Prostate gland (tissue), 2 donors: Measurements from ENCODE around the gene VSIR. TPM values are rescaled to one million over a fixed set of nuclear protein-coding genes. Genes with fewer than 3 reads are reported as not detected.
A peak's percentile ranks its signal among the peaks of the same experiment; 100 is the strongest.

Source experiments
- DNase-seq: peaks from one replicate; pipeline ENCODE4 v3.0.0-alpha.2; 2019; ENCODE audit warnings: low spot score
- H3K27ac ChIP-seq, 2 donors: fragments of 200-600 bp; sonication (generic); 2 replicates each; pipeline ENCODE4 v1.5.1; 2017 to 2019
- H3K27me3 ChIP-seq: fragments of 200-600 bp; sonication (generic); replicated peaks from 2 replicates; pipeline ENCODE4 v1.5.1; 2019; ENCODE audit not compliant: insufficient read depth
- H3K36me3 ChIP-seq, 2 donors: fragments of 200-600 bp; sonication (generic); 1 replicate in 1 of 2; 2 replicates in 1 of 2; pipeline versions ENCODE4 v1.5.1 to v1.8.1; 2017 to 2019
- H3K4me1 ChIP-seq: fragments of 200-600 bp; sonication (generic); replicated peaks from 2 replicates; pipeline ENCODE4 v1.5.1; 2019
- H3K4me3 ChIP-seq, 2 donors: fragments of 200-600 bp; sonication (generic); 2 replicates each; pipeline ENCODE4 v1.5.1; 2017 to 2019
- H3K9me3 ChIP-seq: fragments of 200-600 bp; sonication (generic); 2 replicates; pipeline ENCODE4 v1.5.1; 2017
- POLR2A ChIP-seq: fragments of 450-650 bp; IDR thresholded peaks from one replicate; pipeline ENCODE4 v1.6.1; 2016; ENCODE audit warnings: antibody characterized with exemption, mild to moderate bottlenecking
- POLR2AphosphoS5 ChIP-seq: sonication (generic); formaldehyde crosslinking; IDR thresholded peaks from one replicate; pipeline ENCODE4 v1.6.1; 2017; ENCODE audit warnings: antibody characterized with exemption
- WGBS: methylation state at CpG from one replicate; pipeline ENCODE4 v1.1.5; 2018; 5-methylcytosine and 5-hydroxymethylcytosine counted together
- intact Hi-C: fragments of 100-400 bp; cut with DNase I; formaldehyde crosslinking; loops from one replicate; pipeline ENCODE4 v1.14.2; 2022
- total RNA-seq, 2 donors: library from RNA; depleted of rRNA; stranded (reverse); fragments of >200 nt; gene quantifications; one replicate each; pipeline ENCODE4 v1.1.0, GENCODE V29; 2016
- TF ChIP-seq, protein P1 (sequence below), 4 experiments: fragments of 200-600 bp in 2 of 4; fragments of 450-650 bp in 2 of 4; sonication (generic) in 2 of 4; IDR thresholded peaks; 1 replicate in 3 of 4; 2 replicates in 1 of 4; pipeline ENCODE4 v1.5.1; 2016 to 2019; ENCODE audit warnings: antibody characterized with exemption in 4 of 4, mild to moderate bottlenecking in 2 of 4, moderate library complexity in 2 of 4

Gene VSIR
- total RNA-seq, 2 donors from 2014 or later: 23.1 to 40.2 TPM

DNA sequence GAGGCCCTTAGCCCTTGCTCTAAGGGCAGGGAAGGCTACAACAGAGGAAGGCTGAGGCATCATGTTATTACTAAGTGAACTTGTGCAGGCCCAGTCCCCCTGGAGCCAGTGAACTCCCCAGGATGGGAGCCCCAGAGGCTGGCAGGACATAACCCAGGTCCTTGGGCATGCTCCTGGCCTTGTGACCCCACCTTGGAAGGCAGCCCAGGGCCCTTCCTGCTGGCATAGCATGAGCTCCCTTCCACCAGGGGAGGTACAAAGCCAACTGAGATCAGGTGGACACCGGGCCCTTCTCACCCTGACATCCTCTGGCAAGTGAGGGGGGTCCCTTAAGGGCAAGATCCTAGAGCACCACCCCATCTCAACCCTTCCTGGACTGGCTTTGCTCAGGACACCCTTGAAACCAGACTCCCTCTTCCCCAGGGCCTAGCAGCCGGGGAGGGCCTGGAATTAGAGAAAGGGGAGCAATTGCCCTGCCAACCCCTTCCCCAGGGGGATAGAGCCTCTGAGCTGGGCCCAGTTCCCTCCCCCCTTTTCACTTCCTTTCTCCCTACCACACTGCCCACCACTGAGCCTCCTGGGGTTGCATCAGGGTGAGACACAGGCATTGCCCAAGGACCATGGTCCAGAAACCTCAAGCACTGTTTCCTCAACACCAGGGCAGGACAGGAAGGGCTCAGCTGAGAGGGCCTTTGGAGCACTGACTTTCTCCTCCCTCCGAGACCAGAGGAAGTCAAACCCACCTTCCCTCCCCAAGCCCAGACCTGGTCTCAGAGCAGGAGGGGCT lies 1.8 kb upstream of the VSIR start:
- no peaks in the 10 kb centered on the region for H3K9me3 ChIP-seq
- no peak for DNase-seq
- TF ChIP-seq, protein P1, sequence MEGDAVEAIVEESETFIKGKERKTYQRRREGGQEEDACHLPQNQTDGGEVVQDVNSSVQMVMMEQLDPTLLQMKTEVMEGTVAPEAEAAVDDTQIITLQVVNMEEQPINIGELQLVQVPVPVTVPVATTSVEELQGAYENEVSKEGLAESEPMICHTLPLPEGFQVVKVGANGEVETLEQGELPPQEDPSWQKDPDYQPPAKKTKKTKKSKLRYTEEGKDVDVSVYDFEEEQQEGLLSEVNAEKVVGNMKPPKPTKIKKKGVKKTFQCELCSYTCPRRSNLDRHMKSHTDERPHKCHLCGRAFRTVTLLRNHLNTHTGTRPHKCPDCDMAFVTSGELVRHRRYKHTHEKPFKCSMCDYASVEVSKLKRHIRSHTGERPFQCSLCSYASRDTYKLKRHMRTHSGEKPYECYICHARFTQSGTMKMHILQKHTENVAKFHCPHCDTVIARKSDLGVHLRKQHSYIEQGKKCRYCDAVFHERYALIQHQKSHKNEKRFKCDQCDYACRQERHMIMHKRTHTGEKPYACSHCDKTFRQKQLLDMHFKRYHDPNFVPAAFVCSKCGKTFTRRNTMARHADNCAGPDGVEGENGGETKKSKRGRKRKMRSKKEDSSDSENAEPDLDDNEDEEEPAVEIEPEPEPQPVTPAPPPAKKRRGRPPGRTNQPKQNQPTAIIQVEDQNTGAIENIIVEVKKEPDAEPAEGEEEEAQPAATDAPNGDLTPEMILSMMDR (IDR thresholded peaks at IDR 0.05): no peak
- TF ChIP-seq POLR2AphosphoS5: no peak
- whole genome bisulfite sequencing: 56% methylated on average over 3 of the region's 3 CpGs
- H3K4me1 ChIP-seq: no peaks in the 10 kb centered on the region
- no peak overlapping the region for H3K27ac ChIP-seq
- intact Hi-C loops: loop anchor here (5.0 kb wide), 1 partner anchor 63 kb away; no protein-coding TSS in a partner anchor
- no peak overlapping the region for H3K4me3 ChIP-seq
- H3K36me3 ChIP-seq: no peaks in the 10 kb centered on the region
- no peaks in the 10 kb centered on the region for H3K27me3 ChIP-seq

DNA sequence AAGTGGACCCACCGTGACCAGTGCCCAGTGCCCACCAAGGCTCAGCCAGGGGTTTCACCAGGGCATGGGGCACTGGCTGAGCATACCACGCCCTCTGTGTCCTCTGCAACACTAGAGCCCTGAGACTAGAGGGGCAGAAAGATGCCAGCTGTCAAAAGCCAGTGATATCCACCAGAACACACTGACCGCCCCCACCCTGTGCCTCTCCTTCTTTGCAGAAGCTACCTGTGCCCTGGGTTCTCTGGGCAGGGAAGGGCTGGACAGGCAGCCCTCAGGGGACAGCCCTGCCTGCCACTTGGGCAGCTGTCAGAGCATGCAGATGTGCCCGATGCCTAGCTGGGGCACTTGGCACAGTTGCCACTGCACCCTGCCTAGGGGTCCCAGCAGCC lies 494 bp downstream of the VSIR start:
- H3K27ac ChIP-seq: peak overlapping the region; percentile 86
- H3K36me3 ChIP-seq: no peaks in the 10 kb centered on the region
- peak overlapping the region; percentile 55 to 56 for H3K4me3 ChIP-seq
- intact Hi-C loops: loop anchor here (5.0 kb wide), 1 partner anchor 61 kb away; no protein-coding TSS in a partner anchor
- no peaks in the 10 kb centered on the region for H3K27me3 ChIP-seq
- no peak for DNase-seq
- no peaks in the 10 kb centered on the region for H3K4me1 ChIP-seq
- TF ChIP-seq, protein P1 (IDR thresholded peaks at IDR 0.05): no peak
- TF ChIP-seq POLR2A (no peak), POLR2AphosphoS5 (no peak)
- 39% methylated on average over 4 of the region's 4 CpGs for WGBS
- no peaks in the 10 kb centered on the region for H3K9me3 ChIP-seq

DNA sequence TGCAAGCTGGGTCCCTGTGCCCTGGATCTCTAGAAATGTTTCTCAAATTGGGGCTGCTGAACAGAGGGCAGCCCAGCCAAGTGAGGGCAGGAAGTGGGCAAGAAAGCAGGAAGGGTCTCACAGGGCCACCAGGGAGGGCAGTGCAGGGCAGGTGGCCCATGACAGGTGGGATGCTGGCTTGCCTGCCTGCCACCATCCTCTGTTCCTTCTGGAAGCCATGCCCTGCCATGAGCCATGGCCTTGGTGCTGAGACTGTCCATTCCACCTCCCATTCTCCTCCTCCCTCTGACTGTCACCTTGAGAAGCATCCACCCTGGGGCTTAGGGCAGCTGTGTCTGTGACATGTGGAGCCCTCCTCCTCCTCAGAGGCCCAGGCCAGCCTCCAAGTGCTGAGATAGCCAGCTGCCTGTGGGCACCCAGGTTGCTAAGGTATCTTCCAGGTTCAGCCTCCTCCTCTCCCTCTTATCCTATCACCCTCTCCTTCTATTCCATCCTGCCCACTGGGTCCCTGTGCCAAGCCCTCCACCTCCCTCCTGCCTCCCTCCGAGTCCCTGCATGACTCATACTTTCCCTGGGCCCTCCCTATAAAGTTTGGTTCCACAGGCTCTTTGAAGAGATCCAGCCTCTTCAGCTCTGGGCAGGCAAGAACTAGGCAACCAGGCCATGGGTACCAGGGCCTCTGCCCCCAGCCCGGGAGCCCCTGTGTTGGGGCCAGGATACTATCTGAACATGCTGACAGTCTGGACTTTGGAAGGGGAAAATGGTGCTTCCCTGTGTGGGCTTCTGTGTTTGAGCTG lies 1.3 kb downstream of the VSIR start:
- TF ChIP-seq POLR2A (peak; percentile 45), POLR2AphosphoS5 (peak; percentile 66)
- TF ChIP-seq, protein P1 (IDR thresholded peaks at IDR 0.05): no peak
- H3K36me3 ChIP-seq: no peaks in the 10 kb centered on the region
- DNase-seq: peak; percentile 42
- intact Hi-C loops: loop anchor here (5.0 kb wide), 1 partner anchor 60 kb away; no protein-coding TSS in a partner anchor
- no peaks in the 10 kb centered on the region for H3K9me3 ChIP-seq
- H3K4me1 ChIP-seq: no peaks in the 10 kb centered on the region
- 11% methylated on average over 2 of the region's 2 CpGs for WGBS
- peak overlapping the region; percentile 86 for H3K27ac ChIP-seq
- no peaks in the 10 kb centered on the region for H3K27me3 ChIP-seq
- H3K4me3 ChIP-seq: peak overlapping the region; percentile 55 to 56

DNA sequence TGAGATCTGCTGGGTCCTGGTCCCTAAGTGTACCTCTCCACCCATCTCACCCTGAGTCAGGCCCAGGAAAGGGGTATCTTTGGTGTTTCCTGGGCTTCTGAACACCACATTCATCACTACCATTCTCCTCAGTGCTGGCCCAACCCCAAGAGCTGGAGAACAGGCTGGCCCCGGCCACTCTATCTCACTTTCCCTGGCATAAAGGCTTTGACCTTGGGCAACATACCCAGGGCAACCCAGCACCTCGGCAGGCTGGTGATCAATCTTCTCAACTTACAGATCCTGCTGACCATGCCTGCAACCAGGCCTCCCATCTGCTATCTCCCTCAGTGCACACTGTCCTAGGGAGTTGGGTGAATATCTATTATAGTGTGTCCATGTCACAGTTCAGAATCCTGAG lies 2.1 kb downstream of the VSIR start:
- peak overlapping the region; percentile 86 for H3K27ac ChIP-seq
- TF ChIP-seq POLR2AphosphoS5 (no peak), POLR2A (no peak)
- TF ChIP-seq, protein P1 (IDR thresholded peaks at IDR 0.05): no peak
- H3K4me3 ChIP-seq: no peak overlapping the region
- no peak for DNase-seq
- no peaks in the 10 kb centered on the region for H3K9me3 ChIP-seq
- no peaks in the 10 kb centered on the region for H3K4me1 ChIP-seq
- H3K36me3 ChIP-seq: no peaks in the 10 kb centered on the region
- intact Hi-C loops: loop anchor here (5.0 kb wide), 1 partner anchor 59 kb away; no protein-coding TSS in a partner anchor
- WGBS: 53% methylated on average over 2 of the region's 2 CpGs
- H3K27me3 ChIP-seq: no peaks in the 10 kb centered on the region
